ENCODE results near the gene BABAM2.

DNA sequence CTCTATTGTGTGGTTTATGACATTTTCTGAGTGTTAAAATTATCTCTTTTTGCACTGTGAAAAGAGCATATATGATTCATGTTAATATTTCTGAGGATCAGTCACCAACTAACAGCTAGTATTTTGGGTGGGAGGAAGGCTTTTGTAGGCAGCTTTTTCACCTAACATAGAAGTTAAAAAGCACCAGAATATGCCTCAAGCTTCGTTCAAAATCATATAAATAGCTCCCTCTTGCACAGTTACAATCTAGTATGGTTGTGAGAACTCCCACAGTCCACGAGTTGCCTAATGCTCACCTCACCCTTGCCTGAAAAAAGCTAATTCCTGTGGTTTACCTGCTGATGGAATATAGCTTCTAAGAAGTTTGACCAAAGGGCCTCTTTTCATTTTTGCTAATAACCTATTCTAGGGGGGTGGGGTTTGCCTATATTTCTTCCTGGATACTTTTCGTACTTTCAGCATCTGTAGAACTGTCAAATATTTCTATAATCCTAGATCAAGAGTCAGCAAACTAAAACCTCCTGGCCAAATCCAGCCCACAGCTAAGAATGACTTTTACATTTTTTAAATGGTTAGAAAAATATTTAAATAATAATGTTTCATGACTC, 335.0 kb downstream of the BABAM2 start:
- no peak for TF ChIP-seq EZH2 (IDR thresholded peaks at IDR 0.05; ENCODE audit: insufficient read depth, low read length)
- TF ChIP-seq, protein P1, sequence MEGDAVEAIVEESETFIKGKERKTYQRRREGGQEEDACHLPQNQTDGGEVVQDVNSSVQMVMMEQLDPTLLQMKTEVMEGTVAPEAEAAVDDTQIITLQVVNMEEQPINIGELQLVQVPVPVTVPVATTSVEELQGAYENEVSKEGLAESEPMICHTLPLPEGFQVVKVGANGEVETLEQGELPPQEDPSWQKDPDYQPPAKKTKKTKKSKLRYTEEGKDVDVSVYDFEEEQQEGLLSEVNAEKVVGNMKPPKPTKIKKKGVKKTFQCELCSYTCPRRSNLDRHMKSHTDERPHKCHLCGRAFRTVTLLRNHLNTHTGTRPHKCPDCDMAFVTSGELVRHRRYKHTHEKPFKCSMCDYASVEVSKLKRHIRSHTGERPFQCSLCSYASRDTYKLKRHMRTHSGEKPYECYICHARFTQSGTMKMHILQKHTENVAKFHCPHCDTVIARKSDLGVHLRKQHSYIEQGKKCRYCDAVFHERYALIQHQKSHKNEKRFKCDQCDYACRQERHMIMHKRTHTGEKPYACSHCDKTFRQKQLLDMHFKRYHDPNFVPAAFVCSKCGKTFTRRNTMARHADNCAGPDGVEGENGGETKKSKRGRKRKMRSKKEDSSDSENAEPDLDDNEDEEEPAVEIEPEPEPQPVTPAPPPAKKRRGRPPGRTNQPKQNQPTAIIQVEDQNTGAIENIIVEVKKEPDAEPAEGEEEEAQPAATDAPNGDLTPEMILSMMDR (IDR thresholded peaks at IDR 0.05; ENCODE audit: insufficient read depth, low read depth, low read length) = no peak
